H1 (cell line): Measurements from ENCODE around the gene MED13.

Experiments
- CEBPB ChIP-seq: IDR thresholded peaks from 2 replicates; pipeline ENCODE4 v1.6.1; 2012; ENCODE audit warnings: low read depth, low read length
- SAP30 ChIP-seq: fragments of 300-600 bp; sonication (generic); IDR thresholded peaks from 2 replicates; pipeline ENCODE4 v1.7.1; 2012; ENCODE audit warnings: low read length, moderate library complexity, mild to moderate bottlenecking, inconsistent platforms; ENCODE audit not compliant: insufficient read depth, insufficient replicate concordance
- SUZ12 ChIP-seq: fragments of 200-600 bp; sonication (generic); IDR thresholded peaks from 2 replicates; pipeline ENCODE4 v1.6.1; 2012; ENCODE audit warnings: mild to moderate bottlenecking, inconsistent platforms, low read length, moderate library complexity, mixed read lengths

DNA sequence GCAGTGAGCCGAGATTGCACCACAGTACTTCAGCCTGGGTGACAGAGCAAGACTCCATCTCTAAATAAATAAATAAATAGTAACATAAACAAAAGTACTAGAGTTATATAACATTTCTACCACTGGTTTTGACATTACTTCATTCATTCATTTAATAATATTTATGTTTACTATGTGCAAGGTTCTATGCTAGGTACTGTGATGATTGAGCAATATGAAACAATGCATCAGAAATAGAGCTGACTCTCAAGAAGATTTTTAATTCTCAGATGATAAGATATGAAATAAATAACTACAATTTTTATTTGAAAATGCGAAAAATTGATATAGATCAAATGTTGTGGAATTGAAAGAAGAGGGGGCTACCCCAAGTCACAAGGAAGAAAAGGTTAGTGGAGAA is 8.9 kb upstream of the MED13 start:
- no peak for TF ChIP-seq SAP30
- TF ChIP-seq SUZ12, result no peak
- no peak for TF ChIP-seq CEBPB
